ENCODE measurements around the gene RABGEF1. TPM values are rescaled to one million over a fixed set of nuclear protein-coding genes. Genes with fewer than 3 reads are reported as not detected.

The RABGEF1 gene
- total RNA-seq: 26.1 and 49.6 TPM in 2 replicates

GRCh38 chr7:66740302-66740979 lies at the start of gene RABGEF1:
RABGEF1 (plus strand) TSS chr7:66740733; CDS start chr7:66771900, 31,167 bp downstream.

Other genes starting within 250 kb of the RABGEF1 start
- gene KCTD7, start 111.9 kb upstream of the RABGEF1 start, total RNA-seq: 7.3 and 10.4 TPM in 2 replicates
- gene TMEM248, start 180.5 kb downstream of the RABGEF1 start, total RNA-seq: 79.8 and 84.0 TPM in 2 replicates

All from smooth muscle cell of the umbilical artery (primary cell).